ENCODE results near the gene CARD10. TPM values are rescaled to one million over a fixed set of nuclear protein-coding genes. Genes with fewer than 3 reads are reported as not detected.

Gene CARD10
- polyA plus RNA-seq, 1 donor (not counting 4 experiments of a cell fraction or from before 2014, with no cell fraction given) = 32.2 TPM

GRCh38 chr22:37442537-37442936, 76.7 kb downstream of the CARD10 start:
- Histone ChIP-seq H3K4me2 (ENCODE audit: control insufficient read depth, extremely low read depth, insufficient read depth, low read depth, low read length) (peak overlapping the region; percentile 46), H3K4me1 (ENCODE audit: control insufficient read depth, extremely low read depth, insufficient read depth, low read length) (no peaks in the 10 kb centered on the region), H2AFZ (ENCODE audit: control insufficient read depth, low read length) (no peak overlapping the region), H3K9ac (ENCODE audit: control insufficient read depth, extremely low read depth, insufficient read depth, low read length) (no peak overlapping the region), H3K79me2 (ENCODE audit: control insufficient read depth, insufficient read depth, low read length) (no peaks in the 10 kb centered on the region), H3K4me3 (ENCODE audit: control insufficient read depth in 2 of 3, extremely low read depth in 1 of 3, insufficient read depth in 2 of 3, low read depth in 1 of 3, low read length in 3 of 3) (no peak overlapping the region), H3K9me1 (ENCODE audit: control insufficient read depth, extremely low read depth, insufficient read depth, low read length) (no peaks in the 10 kb centered on the region), H3K27me3 (ENCODE audit: control insufficient read depth, extremely low read depth, insufficient read depth, low read length) (no peaks in the 10 kb centered on the region), H3K27ac (ENCODE audit: control insufficient read depth, insufficient read depth, low read length) (no peak overlapping the region), H3K36me3 (ENCODE audit: control insufficient read depth in 2 of 2, extremely low read depth in 1 of 2, insufficient read depth in 2 of 2, low read length in 2 of 2) (no peaks in the 10 kb centered on the region), H3K9me3 (ENCODE audit: control insufficient read depth, low read depth, low read length) (peaks cover 2% of the 10 kb centered on the region), H4K20me1 (ENCODE audit: control insufficient read depth, extremely low read depth, insufficient read depth, low read length) (no peaks in the 10 kb centered on the region)
- DNase-seq (ENCODE audit: low read depth, low spot score) (no peak), FAIRE-seq (peak; percentile 84)
- TF ChIP-seq EZH2 (IDR thresholded peaks at IDR 0.05; ENCODE audit: low read length) = no peak
- TF ChIP-seq CTCF (optimal IDR thresholded peaks at IDR 0.05 in 1 of 3, IDR thresholded peaks at IDR 0.05 in 1 of 3, conservative IDR thresholded peaks at IDR 0.05 in 1 of 3; ENCODE audit: extremely low read depth in 1 of 3, insufficient read depth in 2 of 3, low read length in 3 of 3) = no peak
- dilution Hi-C loops (cut with MboI; ENCODE audit: extremely low pct_ligation_motif_present, low sequenced_read_pairs) = no loop called here

DNA sequence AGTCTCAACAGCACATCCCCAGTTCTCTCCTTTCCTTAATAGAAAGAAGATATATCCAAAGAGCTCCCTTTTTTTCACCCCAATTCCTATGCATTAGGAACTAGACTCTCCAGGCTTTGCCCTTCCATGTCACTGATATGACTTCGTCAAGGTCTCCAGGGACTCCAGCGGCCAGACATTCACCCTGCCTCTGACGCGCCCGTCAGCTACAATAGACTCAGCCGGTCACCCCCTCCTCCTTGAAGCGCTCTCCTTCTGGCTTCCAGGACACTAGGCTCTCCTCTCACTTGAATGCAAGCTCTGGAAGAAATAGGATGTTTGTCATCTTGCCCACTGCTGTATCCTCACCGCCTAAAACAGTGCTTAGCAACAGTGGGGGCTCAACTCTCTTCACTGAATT, 77.1 kb downstream of the CARD10 start:
- Histone ChIP-seq H3K4me3 (ENCODE audit: control insufficient read depth in 2 of 3, extremely low read depth in 1 of 3, insufficient read depth in 2 of 3, low read depth in 1 of 3, low read length in 3 of 3) (no peak overlapping the region), H3K79me2 (ENCODE audit: control insufficient read depth, insufficient read depth, low read length) (no peaks in the 10 kb centered on the region), H3K4me1 (ENCODE audit: control insufficient read depth, extremely low read depth, insufficient read depth, low read length) (no peaks in the 10 kb centered on the region), H4K20me1 (ENCODE audit: control insufficient read depth, extremely low read depth, insufficient read depth, low read length) (no peaks in the 10 kb centered on the region), H3K9me1 (ENCODE audit: control insufficient read depth, extremely low read depth, insufficient read depth, low read length) (no peaks in the 10 kb centered on the region), H2AFZ (ENCODE audit: control insufficient read depth, low read length) (no peak overlapping the region), H3K27me3 (ENCODE audit: control insufficient read depth, extremely low read depth, insufficient read depth, low read length) (no peaks in the 10 kb centered on the region), H3K36me3 (ENCODE audit: control insufficient read depth in 2 of 2, extremely low read depth in 1 of 2, insufficient read depth in 2 of 2, low read length in 2 of 2) (no peaks in the 10 kb centered on the region), H3K9ac (ENCODE audit: control insufficient read depth, extremely low read depth, insufficient read depth, low read length) (no peak overlapping the region), H3K9me3 (ENCODE audit: control insufficient read depth, low read depth, low read length) (peaks cover 2% of the 10 kb centered on the region), H3K27ac (ENCODE audit: control insufficient read depth, insufficient read depth, low read length) (no peak overlapping the region), H3K4me2 (ENCODE audit: control insufficient read depth, extremely low read depth, insufficient read depth, low read depth, low read length) (no peak overlapping the region)
- no peak for FAIRE-seq
- dilution Hi-C loops (cut with MboI; ENCODE audit: extremely low pct_ligation_motif_present, low sequenced_read_pairs) = no loop called here
- DNase-seq (ENCODE audit: low read depth, low spot score) = no peak
- TF ChIP-seq EZH2 (IDR thresholded peaks at IDR 0.05; ENCODE audit: low read length) (no peak), CTCF (optimal IDR thresholded peaks at IDR 0.05 in 1 of 3, IDR thresholded peaks at IDR 0.05 in 1 of 3, conservative IDR thresholded peaks at IDR 0.05 in 1 of 3; ENCODE audit: extremely low read depth in 1 of 3, insufficient read depth in 2 of 3, low read length in 3 of 3) (no peak)

Data from keratinocyte (primary cell).